Endothelial cell of umbilical vein (primary cell): ENCODE data around the gene PRKG1. TPM values are rescaled to one million over a fixed set of nuclear protein-coding genes. Genes with fewer than 3 reads are reported as not detected.

ENCODE experiments used
- BruUV-seq: library from RNA; stranded (reverse); fragments of 400-500 nt; replicated peaks from 2 replicates; lab custom pipeline; 2021; lab: Mats Ljungman, UMichigan
- CTCF ChIA-PET: fragments of 300-600, 350-600 bp; sonication (Branson Sonifier 250); formaldehyde crosslinking; loops from one replicate; lab custom pipeline; 2021; ENCODE audit warnings: antibody characterized with exemption, inconsistent platforms; lab: Charles Lee
- POLR2A ChIA-PET: fragments of 300-600, 350-600 bp; sonication (Branson Sonifier 250); formaldehyde crosslinking; loops from one replicate; lab custom pipeline; 2021; ENCODE audit warnings: antibody characterized with exemption, inconsistent platforms; lab: Charles Lee
- DNase-seq: peaks from one replicate; pipeline ENCODE4 v3.0.0-alpha.2; 2011; ENCODE audit warnings: low read depth, low spot score
- FAIRE-seq: peaks from 2 replicates; lab custom pipeline; 2011; peaks lifted over from hg19 to GRCh38; lab: Jason Lieb, UNC
- H2AFZ ChIP-seq: 2 replicates; pipeline ENCODE4 v1.6.0; 2012; ENCODE audit warnings: low read depth, low read length, control low read depth, inconsistent platforms
- H3K27ac ChIP-seq: 2 replicates; pipeline ENCODE4 v1.5.1; 2011; ENCODE audit warnings: low read depth, mild to moderate bottlenecking, control low read depth, low read length, moderate library complexity; ENCODE audit not compliant: insufficient read depth
- H3K27me3 ChIP-seq, 2 experiments: 2 replicates each; pipeline versions ENCODE4 v1.6.0 to v1.6.1; 2011; ENCODE audit warnings: low read length in 2 of 2, mixed read lengths in 1 of 2; ENCODE audit not compliant: control insufficient read depth in 2 of 2, insufficient read depth in 2 of 2
- H3K36me3 ChIP-seq, 2 experiments: 2 replicates in 1 of 2; 3 replicates in 1 of 2; pipeline ENCODE4 v1.5.1; 2011; ENCODE audit warnings: low read length in 2 of 2, mild to moderate bottlenecking in 1 of 2, moderate library complexity in 1 of 2; ENCODE audit not compliant: control insufficient read depth in 2 of 2, insufficient read depth in 2 of 2; ENCODE audit errors: extremely low read depth in 1 of 2
- H3K4me1 ChIP-seq: 3 replicates; pipeline ENCODE4 v1.5.1; 2011; ENCODE audit warnings: mild to moderate bottlenecking, low read length; ENCODE audit not compliant: control insufficient read depth, insufficient read depth; ENCODE audit errors: extremely low read depth
- H3K4me2 ChIP-seq: 2 replicates; pipeline ENCODE4 v1.6.1; 2011; ENCODE audit warnings: low read length, control low read depth, mixed read lengths; ENCODE audit not compliant: insufficient read depth
- H3K4me3 ChIP-seq, 3 experiments: fragments of 200-600 bp in 1 of 3; sonication (generic), shearing (Covaris generic) in 1 of 3; replicated peaks in 1 of 3; 2 replicates each; pipeline ENCODE4 v1.5.1; 2011 to 2016; ENCODE audit warnings: control low read depth in 3 of 3, low read length in 3 of 3, mild to moderate bottlenecking in 2 of 3, inconsistent platforms in 1 of 3, low read depth in 1 of 3, moderate library complexity in 1 of 3; ENCODE audit not compliant: insufficient read depth in 1 of 3
- H3K79me2 ChIP-seq: 2 replicates; pipeline ENCODE4 v1.6.0; 2012; ENCODE audit warnings: low read length, inconsistent platforms; ENCODE audit not compliant: control insufficient read depth, insufficient read depth
- H3K9ac ChIP-seq: replicated peaks from 2 replicates; pipeline ENCODE3; 2011; ENCODE audit warnings: low read length, control low read depth; ENCODE audit not compliant: insufficient read depth; ENCODE audit errors: extremely low read depth
- H3K9me1 ChIP-seq: replicated peaks from 3 replicates; pipeline ENCODE4 v1.6.0; 2011; ENCODE audit warnings: mild to moderate bottlenecking, low read length; ENCODE audit not compliant: control insufficient read depth, insufficient read depth; ENCODE audit errors: extremely low read depth
- H3K9me3 ChIP-seq: replicated peaks from 2 replicates; pipeline ENCODE4 v1.5.1; 2012; ENCODE audit warnings: low read length, inconsistent platforms; ENCODE audit not compliant: control insufficient read depth, insufficient read depth
- H4K20me1 ChIP-seq: replicated peaks from 2 replicates; pipeline ENCODE3; 2011; ENCODE audit warnings: mild to moderate bottlenecking, low read length; ENCODE audit not compliant: control insufficient read depth, insufficient read depth; ENCODE audit errors: extremely low read depth
- EZH2 ChIP-seq: IDR thresholded peaks from 2 replicates; pipeline ENCODE4 v1.6.1; 2012; ENCODE audit warnings: borderline replicate concordance, low read depth, mild to moderate bottlenecking, moderate library complexity, low read length, inconsistent platforms; ENCODE audit not compliant: severe bottlenecking
- FOS ChIP-seq: IDR thresholded peaks from 2 replicates; pipeline ENCODE4 v1.6.1; 2011; ENCODE audit warnings: mild to moderate bottlenecking, low read length, moderate library complexity, borderline replicate concordance; ENCODE audit not compliant: insufficient read depth
- GATA2 ChIP-seq: IDR thresholded peaks from 2 replicates; pipeline ENCODE4 v1.7.0; 2011; ENCODE audit warnings: low read depth, mild to moderate bottlenecking, moderate library complexity, mixed read lengths, low read length; ENCODE audit not compliant: insufficient read length, insufficient read depth
- MAX ChIP-seq: IDR thresholded peaks from 2 replicates; pipeline ENCODE4 v1.6.1; 2011; ENCODE audit not compliant: insufficient read depth, insufficient read length
- MYC ChIP-seq: IDR thresholded peaks from one replicate; pipeline ENCODE4 v1.6.1; 2011; ENCODE audit warnings: mild to moderate bottlenecking, low read depth, low read length
- POLR2A ChIP-seq: IDR thresholded peaks from 2 replicates; pipeline ENCODE4 v1.6.1; 2012; ENCODE audit warnings: low read depth, mild to moderate bottlenecking, control low read depth, low read length
- POLR2AphosphoS5 ChIP-seq: IDR thresholded peaks from 2 replicates; pipeline ENCODE4 v1.6.1; 2012; ENCODE audit warnings: low read depth, mild to moderate bottlenecking, control low read depth, low read length, moderate library complexity; ENCODE audit not compliant: insufficient read depth
- dilution Hi-C: fragments of 300-500 bp; cut with MboI; formaldehyde crosslinking; loops from one replicate; pipeline ENCODE4 v1.15.0; 2019; ENCODE audit warnings: low sequenced_read_pairs; ENCODE audit not compliant: extremely low pct_ligation_motif_present
- intact Hi-C: fragments of 100-400 bp; cut with micrococcal nuclease; formaldehyde crosslinking; loops from one replicate; pipeline ENCODE4 v1.10.0; 2022
- polyA plus RNA-seq, 4 experiments: library from polyadenylated mRNA; depleted of rRNA in 3 of 4; stranded (reverse) in 3 of 4; unstranded in 1 of 4; fragments of >200 nt; gene quantifications; 2 replicates each; pipeline versions ENCODE4 v1.2.1 to v1.2.3, GENCODE V29; 2011 to 2012; ENCODE audit warnings: missing spikeins in 1 of 4
- total RNA-seq: library from RNA; stranded (reverse); gene quantifications from 2 replicates; pipeline ENCODE4 v1.2.3, GENCODE V29; 2021
- TF ChIP-seq, protein P1 (sequence below), 2 donors: IDR thresholded peaks; 1 replicate in 1 of 2; 2 replicates in 1 of 2; pipeline ENCODE4 v1.5.1; 2011; ENCODE audit warnings: low read length in 2 of 2, mild to moderate bottlenecking in 2 of 2, moderate library complexity in 2 of 2, control low read depth in 1 of 2, inconsistent platforms in 1 of 2, low read depth in 1 of 2; ENCODE audit not compliant: insufficient read depth in 1 of 2; ENCODE audit errors: extremely low read depth in 1 of 2

Gene PRKG1
- total and polyA plus RNA-seq, 2 donors (not counting 3 experiments of a cell fraction or from before 2014, with no cell fraction given), result 0.01 to 0.18 TPM

DNA sequence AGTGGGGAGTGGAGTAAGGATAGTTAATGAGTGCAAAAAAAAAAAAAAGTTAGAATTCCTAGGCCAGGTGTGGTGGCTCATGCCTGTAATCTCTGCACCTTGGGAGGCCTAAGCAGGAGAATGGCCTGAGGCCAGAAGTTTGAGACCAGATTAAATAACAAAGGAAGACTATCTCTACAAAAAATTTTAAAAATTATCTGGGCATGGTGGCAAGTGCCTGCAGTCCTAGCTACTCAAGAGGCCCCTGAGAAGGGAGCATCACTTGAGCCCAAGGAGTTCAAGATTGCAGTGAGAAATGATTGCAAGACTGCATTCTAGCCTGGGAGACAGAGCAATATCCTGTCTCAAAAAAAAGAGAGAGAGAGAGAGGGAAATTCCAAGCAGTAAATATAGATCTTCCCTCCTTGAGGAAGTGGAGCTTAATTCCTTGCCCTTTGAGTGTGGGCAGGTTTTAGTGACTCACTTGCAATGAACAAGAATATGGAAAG is 644.6 kb downstream of the PRKG1 start:
- CTCF ChIA-PET, result interaction anchor here (1.2 kb wide), 1 partner anchor 285 kb away, joined by 4 read pairs; no protein-coding TSS in a partner anchor
- POLR2A ChIA-PET, result no interaction called here
- Histone ChIP-seq H4K20me1 (no peaks in the 10 kb centered on the region), H3K27me3 (no peaks in the 10 kb centered on the region), H3K9me1 (no peaks in the 10 kb centered on the region), H3K27ac (no peak overlapping the region), H3K9ac (no peak overlapping the region), H3K79me2 (no peaks in the 10 kb centered on the region), H2AFZ (no peak overlapping the region), H3K4me2 (no peak overlapping the region), H3K4me1 (no peaks in the 10 kb centered on the region), H3K9me3 (no peaks in the 10 kb centered on the region), H3K4me3 (no peak overlapping the region), H3K36me3 (no peaks in the 10 kb centered on the region)
- BruUV-seq, result no TSS peak
- TF ChIP-seq, protein P1, sequence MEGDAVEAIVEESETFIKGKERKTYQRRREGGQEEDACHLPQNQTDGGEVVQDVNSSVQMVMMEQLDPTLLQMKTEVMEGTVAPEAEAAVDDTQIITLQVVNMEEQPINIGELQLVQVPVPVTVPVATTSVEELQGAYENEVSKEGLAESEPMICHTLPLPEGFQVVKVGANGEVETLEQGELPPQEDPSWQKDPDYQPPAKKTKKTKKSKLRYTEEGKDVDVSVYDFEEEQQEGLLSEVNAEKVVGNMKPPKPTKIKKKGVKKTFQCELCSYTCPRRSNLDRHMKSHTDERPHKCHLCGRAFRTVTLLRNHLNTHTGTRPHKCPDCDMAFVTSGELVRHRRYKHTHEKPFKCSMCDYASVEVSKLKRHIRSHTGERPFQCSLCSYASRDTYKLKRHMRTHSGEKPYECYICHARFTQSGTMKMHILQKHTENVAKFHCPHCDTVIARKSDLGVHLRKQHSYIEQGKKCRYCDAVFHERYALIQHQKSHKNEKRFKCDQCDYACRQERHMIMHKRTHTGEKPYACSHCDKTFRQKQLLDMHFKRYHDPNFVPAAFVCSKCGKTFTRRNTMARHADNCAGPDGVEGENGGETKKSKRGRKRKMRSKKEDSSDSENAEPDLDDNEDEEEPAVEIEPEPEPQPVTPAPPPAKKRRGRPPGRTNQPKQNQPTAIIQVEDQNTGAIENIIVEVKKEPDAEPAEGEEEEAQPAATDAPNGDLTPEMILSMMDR (IDR thresholded peaks at IDR 0.05; ENCODE audit: extremely low read depth in 1 of 2, insufficient read depth in 1 of 2, low read depth in 1 of 2, low read length in 2 of 2), result no peak
- TF ChIP-seq MYC, result no peak
- TF ChIP-seq FOS, result no peak
- TF ChIP-seq POLR2A, result no peak
- TF ChIP-seq EZH2, result no peak
- intact Hi-C loops, result no loop called here
- no peak for DNase-seq
- FAIRE-seq, result no peak
- dilution Hi-C loops, result no loop called here

GRCh38 chr10:51724038-51724437 is 649.8 kb downstream of the PRKG1 start:
- no peaks in the 10 kb centered on the region for H3K36me3 ChIP-seq
- dilution Hi-C loops (no loop called here), intact Hi-C loops (no loop called here)
- H3K9ac ChIP-seq, result no peak overlapping the region
- no TSS peak for BruUV-seq
- H3K79me2 ChIP-seq, result no peaks in the 10 kb centered on the region
- ChIA-PET POLR2A (no interaction called here), CTCF (no interaction called here)
- no peak for FAIRE-seq
- no peaks in the 10 kb centered on the region for H3K4me1 ChIP-seq
- no peak overlapping the region for H3K4me2 ChIP-seq
- H3K27ac ChIP-seq, result no peak overlapping the region
- TF ChIP-seq MAX, result no peak
- TF ChIP-seq POLR2AphosphoS5, result no peak
- no peak for TF ChIP-seq FOS
- no peak for TF ChIP-seq MYC
- TF ChIP-seq EZH2, result no peak
- no peak for TF ChIP-seq GATA2
- TF ChIP-seq, protein P1 (IDR thresholded peaks at IDR 0.05; ENCODE audit: extremely low read depth in 1 of 2, insufficient read depth in 1 of 2, low read depth in 1 of 2, low read length in 2 of 2), result no peak
- no peak for TF ChIP-seq POLR2A
- no peak overlapping the region for H2AFZ ChIP-seq
- H3K9me1 ChIP-seq, result no peaks in the 10 kb centered on the region
- no peak for DNase-seq
- H3K27me3 ChIP-seq, result no peaks in the 10 kb centered on the region
- H3K4me3 ChIP-seq, result no peak overlapping the region
- H3K9me3 ChIP-seq, result no peaks in the 10 kb centered on the region
- no peaks in the 10 kb centered on the region for H4K20me1 ChIP-seq
